Measurements from ENCODE around the gene TPO. TPM values are rescaled to one million over a fixed set of nuclear protein-coding genes. Genes with fewer than 3 reads are reported as not detected.
"Not testable (repeated sequence)": the region's sequence is repeated elsewhere in the genome, so short reads cannot be mapped to it uniquely, and the experiment has no call there.

Gene TPO
- total RNA-seq, 4 donors from 2014 or later, result 4,215 to 7,965 (median 5,966) TPM

GRCh38 chr2:1414121-1414520 lies 858 bp downstream of the TPO start:
- peaks cover 21 to 41% of the 10 kb centered on the region in 2 donors for H3K36me3 ChIP-seq
- peak overlapping the region; percentile 66 to 73 (median 72) for H3K4me3 ChIP-seq (replicated peaks in 1 of 3)
- no peak for DNase-seq
- H3K27ac ChIP-seq, result peak overlapping the region; percentile 94 to 98 (median 94)
- 42 to 51% methylated on average over 13 of the region's 13 CpGs for WGBS, 2 donors
- TF ChIP-seq, protein P1, sequence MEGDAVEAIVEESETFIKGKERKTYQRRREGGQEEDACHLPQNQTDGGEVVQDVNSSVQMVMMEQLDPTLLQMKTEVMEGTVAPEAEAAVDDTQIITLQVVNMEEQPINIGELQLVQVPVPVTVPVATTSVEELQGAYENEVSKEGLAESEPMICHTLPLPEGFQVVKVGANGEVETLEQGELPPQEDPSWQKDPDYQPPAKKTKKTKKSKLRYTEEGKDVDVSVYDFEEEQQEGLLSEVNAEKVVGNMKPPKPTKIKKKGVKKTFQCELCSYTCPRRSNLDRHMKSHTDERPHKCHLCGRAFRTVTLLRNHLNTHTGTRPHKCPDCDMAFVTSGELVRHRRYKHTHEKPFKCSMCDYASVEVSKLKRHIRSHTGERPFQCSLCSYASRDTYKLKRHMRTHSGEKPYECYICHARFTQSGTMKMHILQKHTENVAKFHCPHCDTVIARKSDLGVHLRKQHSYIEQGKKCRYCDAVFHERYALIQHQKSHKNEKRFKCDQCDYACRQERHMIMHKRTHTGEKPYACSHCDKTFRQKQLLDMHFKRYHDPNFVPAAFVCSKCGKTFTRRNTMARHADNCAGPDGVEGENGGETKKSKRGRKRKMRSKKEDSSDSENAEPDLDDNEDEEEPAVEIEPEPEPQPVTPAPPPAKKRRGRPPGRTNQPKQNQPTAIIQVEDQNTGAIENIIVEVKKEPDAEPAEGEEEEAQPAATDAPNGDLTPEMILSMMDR (IDR thresholded peaks at IDR 0.05), result no peak
- peak in 1 of 2 donors; percentile 33 for TF ChIP-seq POLR2A (IDR thresholded peaks at IDR 0.05)
- H3K4me1 ChIP-seq, result peaks cover 23 to 38% of the 10 kb centered on the region in 2 donors
- intact Hi-C loops (cut with DNase I), result no loop called here
- no peaks in the 10 kb centered on the region for H3K9me3 ChIP-seq
- H3K27me3 ChIP-seq, result no peaks in the 10 kb centered on the region

DNA sequence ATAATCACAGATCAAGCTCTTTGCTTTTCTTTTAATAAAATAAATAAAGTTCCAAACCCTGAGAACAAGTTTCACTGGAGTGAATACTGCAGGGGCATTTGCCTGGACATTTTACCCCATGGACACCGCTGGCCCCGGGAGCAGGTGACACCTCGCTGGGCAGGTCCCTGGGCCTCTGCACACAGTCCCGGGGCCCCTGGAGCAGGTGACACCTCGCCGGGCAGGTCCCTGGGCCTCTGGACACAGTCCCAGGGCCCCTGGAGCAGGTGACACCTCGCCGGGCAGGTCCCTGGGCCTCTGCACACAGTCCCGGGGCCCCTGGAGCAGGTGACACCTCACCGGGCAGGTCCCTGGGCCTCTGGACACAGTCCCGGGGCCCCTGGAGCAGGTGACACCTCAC lies 1.6 kb downstream of the TPO start:
- Histone ChIP-seq H3K27ac (peak overlapping the region; percentile 94 to 98 (median 94)), H3K4me1 (peaks cover 20 to 37% of the 10 kb centered on the region in 2 donors), H3K4me3 (replicated peaks in 1 of 3) (peak overlapping the region; percentile 27 to 72 (median 66)), H3K36me3 (peaks cover 21 to 47% of the 10 kb centered on the region in 2 donors)
- DNase-seq, result peak in 1 of 2 donors; percentile 33
- intact Hi-C loops (cut with DNase I); H3K27me3 ChIP-seq; H3K9me3 ChIP-seq: not testable (repeated sequence)
- 45 to 54% methylated on average over 3 to 4 of the region's 11 CpGs for WGBS, 2 donors

DNA sequence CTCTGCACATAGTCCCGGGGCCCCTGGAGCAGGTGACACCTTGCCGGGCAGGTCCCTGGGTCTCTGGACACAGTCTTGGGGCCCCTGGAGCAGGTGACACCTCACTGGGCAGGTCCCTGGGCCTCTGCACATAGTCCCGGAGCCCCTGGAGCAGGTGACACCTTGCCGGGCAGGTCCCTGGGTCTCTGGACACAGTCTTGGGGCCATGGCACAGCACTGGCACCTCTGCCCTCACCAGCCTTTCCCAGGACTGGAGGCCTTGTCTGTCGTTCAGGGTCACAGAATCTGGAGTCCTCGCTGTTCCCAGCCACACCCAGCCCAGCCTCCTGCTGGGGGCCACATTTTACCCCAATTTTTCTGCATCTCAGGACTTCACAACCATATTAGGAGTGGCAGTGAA lies 2.2 kb downstream of the TPO start:
- Histone ChIP-seq H3K27ac (peak overlapping the region; percentile 94 to 98 (median 94)), H3K36me3 (peaks cover 27 to 53% of the 10 kb centered on the region in 2 donors), H3K9me3 (no peaks in the 10 kb centered on the region), H3K4me3 (replicated peaks in 1 of 3) (peak overlapping the region; percentile 27 to 72 (median 66)), H3K27me3 (no peaks in the 10 kb centered on the region), H3K4me1 (peaks cover 26 to 35% of the 10 kb centered on the region in 2 donors)
- 26 to 33% methylated on average over 3 to 4 of the region's 6 CpGs for WGBS, 2 donors
- intact Hi-C loops (cut with DNase I), result no loop called here
- no peak for DNase-seq
- TF ChIP-seq POLR2A (IDR thresholded peaks at IDR 0.05), result peak in 1 of 2 donors; percentile 34
- TF ChIP-seq, protein P1 (IDR thresholded peaks at IDR 0.05), result no peak

DNA sequence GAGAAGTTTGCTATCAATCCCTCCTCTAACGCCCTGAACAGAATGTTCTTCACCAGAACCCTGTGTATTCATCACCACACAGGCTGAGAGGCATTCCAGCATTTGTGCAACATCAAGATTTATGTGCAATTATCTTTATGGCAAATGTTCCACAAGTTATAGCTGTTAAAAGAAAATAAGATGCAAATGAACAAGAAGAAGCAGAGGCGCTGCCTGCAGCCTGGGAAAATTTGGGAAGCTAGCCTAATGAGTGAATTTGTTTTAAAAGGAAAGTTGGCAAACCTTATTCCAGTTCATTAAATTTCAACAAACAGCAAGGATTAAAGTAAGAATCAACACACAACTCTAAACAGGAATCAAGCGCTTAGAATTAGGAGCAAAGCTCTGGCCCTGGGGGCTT lies 5.3 kb downstream of the TPO start:
- Histone ChIP-seq H3K27me3 (no peaks in the 10 kb centered on the region), H3K36me3 (peaks cover 55 to 81% of the 10 kb centered on the region in 2 donors), H3K27ac (peak overlapping the region; percentile 13 to 75 (median 63)), H3K9me3 (no peaks in the 10 kb centered on the region), H3K4me1 (peaks cover 17 to 42% of the 10 kb centered on the region in 2 donors), H3K4me3 (replicated peaks in 1 of 3) (peak overlapping the region in 1 of 3 donors; percentile 21)
- no peak for DNase-seq
- intact Hi-C loops (cut with DNase I), result no loop called here
- 72 to 75% methylated on average over 3 of the region's 3 CpGs for WGBS, 2 donors
- TF ChIP-seq, protein P1 (IDR thresholded peaks at IDR 0.05), result no peak
- TF ChIP-seq POLR2A (IDR thresholded peaks at IDR 0.05), result no peak

GRCh38 chr2:1420746-1421480 lies 7.7 kb downstream of the TPO start:
- Histone ChIP-seq H3K27me3 (no peaks in the 10 kb centered on the region), H3K36me3 (peaks cover 56 to 80% of the 10 kb centered on the region in 2 donors), H3K4me3 (replicated peaks in 1 of 3) (no peak overlapping the region), H3K27ac (peak overlapping the region; percentile 57 to 75 (median 74)), H3K9me3 (no peaks in the 10 kb centered on the region), H3K4me1 (peaks cover 17 to 42% of the 10 kb centered on the region in 2 donors)
- intact Hi-C loops (cut with DNase I), result no loop called here
- peak in 1 of 2 donors; percentile 41 for TF ChIP-seq POLR2A (IDR thresholded peaks at IDR 0.05)
- TF ChIP-seq, protein P1 (IDR thresholded peaks at IDR 0.05), result no peak
- 32 to 42% methylated on average over 23 of the region's 23 CpGs for WGBS, 2 donors
- DNase-seq, result peak; percentile 84 to 87

Data from thyroid gland (tissue), 4 donors.